ENCODE results near the gene ZC3H10.

DNA sequence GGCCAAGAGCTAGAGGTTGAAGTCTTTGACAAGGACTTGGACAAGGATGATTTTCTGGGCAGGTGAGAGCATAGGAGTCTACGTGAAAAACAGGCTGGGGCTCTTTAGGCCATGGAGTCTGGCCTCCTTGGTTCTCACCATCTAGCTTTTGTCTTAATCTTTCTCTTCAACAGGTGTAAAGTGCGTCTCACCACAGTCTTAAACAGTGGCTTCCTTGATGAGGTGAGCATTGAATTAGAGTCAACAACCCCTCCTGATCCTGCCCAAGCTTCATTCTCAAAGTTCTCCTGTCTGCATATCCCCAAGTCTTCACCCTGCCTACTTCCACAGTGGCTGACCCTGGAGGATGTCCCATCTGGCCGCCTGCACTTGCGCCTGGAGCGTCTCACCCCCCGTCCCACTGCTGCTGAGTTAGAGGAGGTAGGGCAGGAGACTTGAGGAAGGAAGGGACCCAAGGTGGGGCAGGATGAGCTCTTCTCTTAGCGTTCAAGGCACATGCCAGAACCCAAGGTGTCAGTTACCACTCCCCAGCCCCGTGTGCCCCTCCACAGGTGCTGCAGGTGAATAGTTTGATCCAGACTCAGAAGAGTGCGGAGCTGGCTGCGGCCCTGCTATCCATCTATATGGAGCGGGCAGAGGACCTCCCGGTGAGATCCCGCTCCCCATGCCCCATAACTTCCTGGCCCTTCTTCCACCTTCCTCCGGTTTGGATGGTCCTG is 19.9 kb downstream of the ZC3H10 start:
- TF ChIP-seq, protein P1, sequence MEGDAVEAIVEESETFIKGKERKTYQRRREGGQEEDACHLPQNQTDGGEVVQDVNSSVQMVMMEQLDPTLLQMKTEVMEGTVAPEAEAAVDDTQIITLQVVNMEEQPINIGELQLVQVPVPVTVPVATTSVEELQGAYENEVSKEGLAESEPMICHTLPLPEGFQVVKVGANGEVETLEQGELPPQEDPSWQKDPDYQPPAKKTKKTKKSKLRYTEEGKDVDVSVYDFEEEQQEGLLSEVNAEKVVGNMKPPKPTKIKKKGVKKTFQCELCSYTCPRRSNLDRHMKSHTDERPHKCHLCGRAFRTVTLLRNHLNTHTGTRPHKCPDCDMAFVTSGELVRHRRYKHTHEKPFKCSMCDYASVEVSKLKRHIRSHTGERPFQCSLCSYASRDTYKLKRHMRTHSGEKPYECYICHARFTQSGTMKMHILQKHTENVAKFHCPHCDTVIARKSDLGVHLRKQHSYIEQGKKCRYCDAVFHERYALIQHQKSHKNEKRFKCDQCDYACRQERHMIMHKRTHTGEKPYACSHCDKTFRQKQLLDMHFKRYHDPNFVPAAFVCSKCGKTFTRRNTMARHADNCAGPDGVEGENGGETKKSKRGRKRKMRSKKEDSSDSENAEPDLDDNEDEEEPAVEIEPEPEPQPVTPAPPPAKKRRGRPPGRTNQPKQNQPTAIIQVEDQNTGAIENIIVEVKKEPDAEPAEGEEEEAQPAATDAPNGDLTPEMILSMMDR (conservative IDR thresholded peaks at IDR 0.05; ENCODE audit: low read depth, low read length) = no peak
- TF ChIP-seq EZH2 (IDR thresholded peaks at IDR 0.05; ENCODE audit: low read length, unreplicated experiment) (no peak), EZH2phosphoT487 (IDR thresholded peaks at IDR 0.05; ENCODE audit: borderline replicate concordance, low read length) (no peak)
